SW 1271 (cell line): Measurements from ENCODE around the gene CEMIP.

ENCODE experiments used
- DNase-seq, 2 experiments: peaks; one replicate each; lab custom pipeline; 2025; lab: John Stamatoyannopoulos, UW

The CEMIP gene

DNA sequence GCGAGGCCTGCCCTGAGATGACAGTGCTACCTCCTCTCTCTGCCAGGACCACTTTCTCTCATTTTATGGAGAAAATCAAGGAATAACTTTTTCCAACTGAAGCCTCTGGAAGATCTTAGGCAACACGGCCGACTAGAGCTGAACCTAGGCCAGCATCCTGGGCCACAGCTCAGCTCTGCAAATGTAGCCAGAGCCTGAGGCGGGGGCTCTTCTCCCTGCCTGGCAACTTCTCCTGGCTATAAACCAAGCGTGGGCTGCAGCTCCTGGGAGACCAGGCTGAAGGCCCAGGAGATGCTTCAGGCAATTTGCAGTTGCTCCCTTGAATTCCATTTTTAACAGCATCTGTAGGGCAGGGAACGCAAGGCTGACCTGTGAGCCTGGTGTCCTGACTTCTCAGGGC, 74.9 kb downstream of the CEMIP start:
- no peak for DNase-seq

DNA sequence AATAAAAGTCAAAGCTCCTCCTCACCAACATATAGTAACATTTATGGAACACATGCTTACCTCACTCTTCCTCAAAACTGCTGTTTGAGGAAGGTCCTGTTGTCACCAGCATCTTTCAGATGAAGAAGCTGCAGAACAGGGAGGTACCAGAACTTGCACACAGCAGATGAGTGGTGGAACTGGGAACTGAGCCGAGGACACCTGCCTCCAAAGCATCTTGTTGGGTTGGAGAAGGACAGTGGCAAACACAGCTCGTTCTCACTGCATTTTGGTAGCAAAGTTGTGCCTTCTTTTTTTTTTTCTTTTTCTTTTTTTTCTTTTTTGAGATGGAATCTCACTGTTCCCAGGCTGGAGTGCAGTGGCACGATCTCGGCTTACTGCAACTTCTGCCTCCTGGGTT, 76.0 kb downstream of the CEMIP start:
- DNase-seq: no peak

DNA sequence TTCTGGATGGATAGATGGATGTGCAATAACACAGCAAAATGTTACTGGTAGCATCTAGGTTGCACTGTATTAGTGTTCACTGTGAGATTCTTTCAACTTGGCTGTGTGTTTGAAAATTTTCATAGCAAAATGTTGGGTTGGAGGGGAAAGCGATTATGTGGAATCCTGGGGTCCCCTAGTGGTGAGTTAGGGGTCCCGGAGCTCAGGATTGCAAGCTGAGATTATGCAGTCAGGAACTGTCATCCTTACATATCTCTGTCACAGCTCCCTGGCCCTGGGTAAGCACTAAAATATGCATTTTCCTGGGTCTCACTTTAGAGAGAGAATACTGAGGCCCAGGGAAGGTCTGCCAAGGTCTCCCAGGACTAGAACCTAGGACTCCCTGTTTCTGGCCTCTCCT, 77.2 kb downstream of the CEMIP start:
- DNase-seq: no peak

DNA sequence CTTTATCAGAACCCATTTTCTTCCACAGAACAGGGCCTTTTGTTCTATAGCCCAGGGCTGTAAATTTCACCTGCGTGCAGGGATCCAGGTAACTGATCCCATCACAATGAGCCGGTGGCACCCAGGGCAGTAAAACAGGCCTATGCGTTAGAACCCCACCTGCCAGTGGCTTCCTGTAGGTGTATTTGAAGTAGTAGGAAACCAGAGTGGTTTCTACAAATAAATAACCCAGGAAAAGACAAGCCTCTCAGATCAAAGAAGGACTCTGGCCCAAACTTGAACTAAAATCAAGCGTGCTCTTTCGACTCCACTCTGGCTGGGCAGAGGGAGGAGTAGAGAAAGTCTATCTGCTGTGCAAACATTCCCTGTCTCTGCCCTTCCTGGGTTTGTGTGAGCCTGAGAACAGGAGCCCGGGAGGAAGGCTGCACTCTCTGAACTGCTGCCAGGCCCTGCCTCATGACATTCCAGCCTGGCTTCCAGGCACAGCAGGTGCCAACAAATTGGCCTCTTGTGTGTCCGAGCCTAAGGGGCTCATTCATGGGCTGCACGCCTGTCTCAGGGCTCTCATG, 77.7 kb downstream of the CEMIP start:
- DNase-seq: no peak

DNA sequence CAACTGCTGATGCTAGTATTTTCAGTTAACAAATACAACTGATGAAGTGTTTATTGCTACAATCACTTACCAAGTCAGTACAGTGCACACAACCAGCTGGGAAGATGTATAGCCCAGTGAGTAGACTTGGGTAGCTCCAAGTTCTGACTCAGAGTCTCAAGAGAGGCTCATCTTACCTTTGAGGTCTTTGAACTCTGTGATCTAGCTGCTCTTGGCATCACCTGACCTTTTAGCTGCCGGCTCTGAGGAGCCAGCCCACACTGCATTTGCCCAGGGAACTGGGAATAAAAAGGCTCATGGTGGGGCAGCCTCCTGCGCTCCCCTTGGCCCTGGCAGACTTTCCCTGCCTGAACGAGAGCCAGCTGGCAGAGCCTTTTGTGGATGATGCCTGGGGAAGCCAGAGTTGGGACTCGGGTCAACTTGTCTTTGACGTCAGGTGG, 82.6 kb downstream of the CEMIP start:
- DNase-seq: no peak

DNA sequence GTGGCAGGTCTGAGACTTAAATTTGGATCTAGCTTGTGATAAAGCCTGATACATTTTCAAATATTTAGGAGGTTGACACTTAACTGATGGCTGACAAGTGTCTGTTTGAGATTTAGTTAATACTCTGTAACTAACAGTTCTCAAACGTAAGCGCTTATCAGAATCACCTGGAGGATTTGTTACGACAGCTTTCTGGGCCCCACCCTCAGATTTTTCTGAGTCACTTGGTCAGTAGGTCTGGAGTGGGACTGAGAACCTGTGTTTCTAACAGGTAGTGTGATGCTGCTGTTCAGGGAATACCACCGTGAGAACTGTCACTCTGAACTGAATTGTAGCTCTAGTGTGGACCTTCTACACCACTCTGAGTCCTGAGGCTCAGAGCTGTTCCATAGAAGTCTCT, 85.5 kb downstream of the CEMIP start:
- DNase-seq: no peak

DNA sequence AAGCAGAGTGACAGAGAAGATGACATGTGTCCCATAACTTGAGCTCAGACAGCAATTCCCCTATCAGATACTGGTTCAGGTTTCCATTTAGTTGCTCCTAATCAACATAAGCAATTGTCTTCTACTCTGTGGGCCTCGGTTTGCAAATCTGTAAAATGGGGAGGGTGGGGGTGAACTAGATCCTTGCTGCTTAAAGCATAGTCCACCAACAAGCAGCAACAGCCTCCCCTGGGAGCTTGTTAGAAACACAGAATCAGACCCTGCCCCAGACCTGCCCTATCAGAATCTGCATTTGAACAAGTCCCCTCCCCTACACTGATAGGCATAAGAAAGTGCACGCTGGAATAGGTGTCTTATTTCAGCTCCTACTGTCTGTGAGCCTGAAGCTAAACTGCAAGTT, 87.8 kb downstream of the CEMIP start:
- DNase-seq: no peak

DNA sequence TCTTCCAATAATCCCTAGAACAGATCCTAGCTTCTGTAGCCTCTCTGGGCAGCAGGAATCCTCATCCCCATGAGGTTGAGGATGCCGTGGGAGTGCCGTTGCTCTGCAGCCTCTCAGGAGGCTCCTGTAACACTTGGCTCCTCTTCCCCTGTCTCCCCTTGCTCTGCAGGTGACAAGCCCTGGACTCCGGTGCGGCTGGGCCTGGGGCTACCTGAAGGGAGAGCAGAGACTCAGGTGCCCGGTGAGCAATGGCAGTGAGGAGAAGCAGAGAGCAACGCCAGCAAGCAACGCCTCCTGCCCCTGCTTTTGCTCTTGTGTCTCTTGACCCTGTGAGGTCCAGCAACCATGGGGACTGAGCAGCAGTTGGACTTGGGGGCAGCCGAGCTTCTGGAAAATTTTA, 91.2 kb downstream of the CEMIP start:
- no peak for DNase-seq

DNA sequence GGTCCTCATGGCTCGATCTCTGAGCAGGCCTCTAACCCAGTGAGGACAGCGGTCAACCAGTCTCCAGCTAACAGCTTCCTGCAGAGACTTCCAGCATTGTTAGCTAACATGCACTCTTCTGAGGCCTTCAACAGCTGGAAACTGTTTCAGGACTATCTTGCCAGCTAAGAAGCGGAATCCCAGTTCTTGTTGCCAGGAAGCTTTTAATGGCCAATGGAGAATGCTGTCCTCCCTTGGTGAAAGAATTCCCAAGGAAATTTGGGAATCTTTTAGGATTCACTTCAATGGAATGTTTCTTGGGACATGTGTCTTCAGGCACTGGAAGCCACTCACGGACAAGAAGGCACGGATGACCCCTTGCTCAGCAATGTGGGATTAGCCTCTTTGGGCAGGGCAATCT, 91.7 kb downstream of the CEMIP start:
- no peak for DNase-seq

DNA sequence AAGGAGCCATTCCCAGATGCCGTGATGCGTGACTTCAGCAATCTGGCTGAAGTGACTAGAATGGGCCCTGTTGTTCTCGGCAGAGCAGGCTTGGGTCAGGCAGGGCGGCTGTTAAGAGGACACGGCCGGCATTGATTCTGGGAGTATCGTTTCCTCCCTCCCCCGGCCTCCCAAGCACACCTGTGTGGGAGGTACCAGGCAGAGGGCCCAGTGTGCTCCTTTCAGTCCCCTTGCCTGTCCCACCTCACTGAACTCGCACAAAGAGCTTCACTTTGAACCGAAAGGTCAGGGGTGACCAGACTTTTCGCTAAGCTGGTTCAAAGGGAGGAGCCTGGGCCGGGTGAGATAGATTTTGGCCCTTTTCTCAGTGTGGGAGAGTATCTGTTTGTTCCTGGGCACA, 92.7 kb downstream of the CEMIP start:
- no peak for DNase-seq

DNA sequence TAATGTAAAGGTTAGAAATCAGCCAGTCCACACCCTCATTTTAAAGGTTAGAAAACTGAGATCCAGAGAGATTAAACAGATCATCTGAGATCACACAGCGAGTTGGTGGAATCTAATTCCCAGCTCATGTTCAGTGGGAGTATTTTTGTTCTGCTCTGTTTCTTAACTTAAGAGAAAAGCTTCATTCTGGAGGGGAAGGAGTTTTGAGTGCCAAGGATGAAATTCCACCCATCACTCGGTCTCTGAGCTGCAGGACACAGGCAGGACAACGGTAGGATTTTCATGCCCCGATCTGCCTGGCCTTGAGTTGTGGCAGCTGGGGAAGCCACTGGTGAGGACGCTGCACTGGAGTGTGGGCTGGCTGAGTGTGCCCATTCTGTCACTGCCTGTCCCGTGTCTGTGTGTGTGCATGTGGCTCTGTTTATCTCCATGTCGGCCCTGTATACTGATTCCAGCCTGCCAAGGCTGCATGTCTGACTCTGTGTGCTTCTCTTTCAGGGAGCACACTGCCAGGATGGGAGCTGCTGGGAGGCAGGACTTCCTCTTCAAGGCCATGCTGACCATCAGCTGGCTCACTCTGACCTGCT, 94.3 kb downstream of the CEMIP start:
- DNase-seq: no peak

DNA sequence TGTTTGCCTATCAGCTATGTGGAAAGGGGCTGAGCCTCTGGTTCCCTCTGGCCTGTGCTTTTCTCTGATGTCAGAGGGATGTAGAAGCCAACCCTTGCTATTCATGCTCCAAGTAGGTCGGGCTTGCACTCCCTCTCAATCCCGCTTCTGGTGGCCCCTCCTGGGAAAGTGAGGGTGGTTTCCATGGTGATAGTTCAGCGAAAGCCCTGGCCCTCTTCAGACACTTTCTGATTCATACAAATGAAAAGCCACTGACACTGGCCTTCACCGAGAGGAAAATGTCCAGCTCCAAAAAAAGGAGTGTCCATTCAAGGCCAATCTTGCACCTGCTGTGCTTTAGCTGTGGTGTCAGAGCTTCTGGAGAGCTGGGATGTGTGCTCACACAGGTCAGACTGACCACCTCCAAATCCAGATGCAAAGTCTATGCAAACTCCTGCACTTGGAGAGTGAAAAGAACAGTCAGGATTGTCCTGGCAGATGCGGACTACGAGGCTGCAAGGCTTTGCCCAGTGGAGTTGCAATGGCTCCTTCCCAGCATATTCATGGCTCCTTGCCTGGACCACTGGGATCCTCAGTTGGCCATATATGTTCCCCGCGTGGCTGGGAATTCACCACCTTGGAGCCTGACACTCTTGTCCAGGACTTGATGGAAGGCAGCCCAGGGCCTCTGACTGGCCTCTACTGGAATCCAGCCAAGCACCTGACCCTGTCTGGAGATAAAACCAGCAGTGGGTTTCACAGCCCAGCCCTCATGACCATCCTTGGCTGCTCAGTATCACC, 96.6 kb downstream of the CEMIP start:
- no peak for DNase-seq

DNA sequence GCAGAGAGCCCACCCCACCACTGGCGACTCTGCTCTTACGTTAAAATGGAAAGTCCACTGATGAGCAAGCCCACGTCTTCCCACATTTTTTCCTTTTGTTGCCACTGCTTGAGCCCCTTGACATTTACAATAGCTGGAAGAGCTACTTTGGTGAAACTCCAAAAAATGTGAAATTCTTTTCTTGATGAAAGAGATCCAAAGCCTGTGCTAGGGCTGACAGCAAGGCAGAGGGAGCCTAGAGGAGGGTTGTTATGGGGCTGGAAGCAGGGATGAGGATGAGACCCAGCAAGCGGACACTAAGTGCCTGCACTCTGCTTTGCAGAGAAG, 97.1 kb downstream of the CEMIP start:
- DNase-seq: no peak

DNA sequence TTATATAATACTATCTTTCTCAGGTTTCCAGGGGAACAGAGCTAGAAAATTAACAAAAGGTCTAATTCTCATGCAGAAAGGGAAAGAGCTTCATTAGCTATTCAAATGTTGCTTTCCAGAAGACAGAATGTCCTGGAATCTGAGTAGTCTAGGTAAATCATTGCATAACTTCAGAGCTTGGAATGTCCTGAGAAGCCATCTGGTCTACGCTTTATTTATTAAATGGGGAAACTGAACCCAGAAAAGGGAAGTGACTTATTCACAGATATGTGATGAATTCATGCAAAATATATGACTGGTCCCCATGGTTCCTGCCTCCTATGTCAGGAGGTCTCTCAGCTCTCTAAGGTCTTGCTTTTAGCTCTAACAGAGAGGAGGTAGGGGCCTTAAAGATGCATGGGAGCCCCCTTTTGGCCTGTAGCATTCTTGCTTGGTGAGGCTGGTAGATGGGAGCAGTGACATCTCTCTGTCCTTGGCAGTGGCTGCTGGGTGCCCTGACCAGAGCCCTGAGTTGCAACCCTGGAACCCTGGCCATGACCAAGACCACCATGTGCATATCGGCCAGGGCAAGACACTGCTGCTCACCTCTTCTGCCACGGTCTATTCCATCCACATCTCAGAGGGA, 99.2 kb downstream of the CEMIP start:
- no peak for DNase-seq

DNA sequence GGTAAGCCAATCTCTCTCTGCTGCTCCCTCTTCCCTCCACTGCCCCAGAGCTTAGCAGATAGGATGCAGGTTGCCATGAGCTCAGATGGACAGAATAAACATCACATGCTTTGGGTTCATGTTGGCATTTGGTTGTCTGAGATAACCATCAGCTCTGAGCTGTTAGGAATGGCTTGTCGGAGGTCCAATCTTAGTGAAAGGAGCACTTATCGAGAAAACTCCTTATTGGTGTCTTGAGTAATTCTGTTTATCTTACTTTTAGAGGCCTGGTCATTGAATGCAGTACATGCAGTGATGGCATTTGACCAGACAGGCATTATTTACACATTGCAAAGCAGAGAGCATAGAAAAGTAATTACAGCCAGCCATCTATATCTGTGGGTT, 99.7 kb downstream of the CEMIP start:
- no peak for DNase-seq

DNA sequence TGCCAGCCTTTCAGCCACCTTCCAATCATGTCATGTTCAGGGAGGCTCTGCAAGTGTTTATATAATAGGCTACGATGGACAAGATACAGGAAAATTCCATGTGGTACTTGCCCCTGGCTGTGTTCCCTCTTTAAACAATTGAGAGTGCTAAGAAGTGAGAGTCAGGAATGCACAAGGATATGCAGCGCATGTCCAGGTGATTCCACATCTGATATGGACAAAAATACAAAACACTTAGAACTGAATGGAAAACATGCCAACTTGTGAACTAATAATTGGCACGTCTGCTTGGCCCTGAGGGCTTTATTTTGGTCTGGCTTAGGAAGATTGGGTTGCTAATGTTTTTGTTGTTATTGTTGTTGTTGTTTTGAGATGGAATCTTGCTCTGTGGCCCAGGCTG, 100.9 kb downstream of the CEMIP start:
- DNase-seq: no peak

DNA sequence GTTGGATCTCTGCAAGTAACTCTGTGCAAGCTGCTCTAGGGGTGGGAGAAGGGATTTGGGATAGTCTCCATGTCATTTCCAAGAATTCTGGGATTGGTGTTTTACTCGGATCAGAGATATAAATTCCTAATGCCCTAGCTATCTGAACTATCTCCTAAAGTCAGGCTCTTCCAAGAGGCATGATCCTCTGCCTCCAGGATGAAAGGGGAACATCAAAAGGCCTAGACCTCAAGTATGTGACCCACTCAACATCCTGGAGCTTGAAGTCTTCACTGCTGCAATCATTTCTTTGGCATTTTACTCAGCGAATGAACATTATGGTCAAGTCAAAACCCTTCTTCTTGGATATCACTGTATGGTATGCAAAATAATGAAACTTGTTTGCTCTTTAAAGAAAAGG, 104.5 kb downstream of the CEMIP start:
- DNase-seq: no peak

DNA sequence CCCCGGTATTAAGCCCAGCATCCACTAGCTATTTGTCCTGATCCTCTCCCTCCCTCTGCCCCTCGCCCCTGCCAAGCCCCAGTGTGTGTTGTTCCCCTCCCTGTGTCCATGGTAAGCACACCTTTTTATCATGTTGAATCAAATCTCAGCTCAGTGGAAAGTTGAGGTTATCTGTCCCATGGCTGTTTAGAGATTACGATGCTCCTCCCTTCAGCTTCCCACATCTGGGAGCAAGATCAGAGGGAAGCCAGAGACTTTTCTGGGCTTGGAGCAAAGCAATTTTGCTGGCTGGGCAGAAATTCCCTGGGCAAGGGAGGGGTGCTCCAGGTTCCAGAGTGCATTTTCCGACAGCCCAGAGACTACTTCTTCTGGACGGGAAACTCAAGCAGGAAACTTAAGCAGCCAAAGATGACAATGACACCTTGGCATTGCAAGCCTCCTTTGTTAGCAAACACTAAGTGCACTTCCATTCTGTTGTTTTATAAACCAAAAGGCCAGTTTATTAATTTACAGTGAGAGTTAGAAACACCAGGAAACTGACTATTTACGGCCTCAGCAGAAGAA, 105.9 kb downstream of the CEMIP start:
- no peak for DNase-seq

DNA sequence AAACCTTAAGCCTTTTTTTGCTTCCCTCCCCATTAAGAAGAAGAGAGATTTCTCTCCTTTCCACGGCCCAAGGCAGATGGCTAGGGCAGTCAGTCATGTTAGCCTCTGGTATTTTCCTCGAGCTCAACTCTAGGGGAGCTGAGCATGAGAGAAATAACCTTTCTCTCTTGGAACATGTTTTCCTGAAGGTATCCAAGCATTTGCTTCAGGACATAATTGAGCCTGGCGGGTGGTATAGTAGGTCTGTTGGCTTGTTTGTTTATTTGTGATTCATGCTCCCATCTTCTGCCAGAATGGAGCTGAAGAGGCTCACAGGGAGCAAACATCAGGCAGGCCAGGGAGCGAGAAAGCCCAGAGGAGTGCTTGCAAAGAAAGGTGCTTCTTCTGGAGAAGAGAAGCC, 108.0 kb downstream of the CEMIP start:
- no peak for DNase-seq

DNA sequence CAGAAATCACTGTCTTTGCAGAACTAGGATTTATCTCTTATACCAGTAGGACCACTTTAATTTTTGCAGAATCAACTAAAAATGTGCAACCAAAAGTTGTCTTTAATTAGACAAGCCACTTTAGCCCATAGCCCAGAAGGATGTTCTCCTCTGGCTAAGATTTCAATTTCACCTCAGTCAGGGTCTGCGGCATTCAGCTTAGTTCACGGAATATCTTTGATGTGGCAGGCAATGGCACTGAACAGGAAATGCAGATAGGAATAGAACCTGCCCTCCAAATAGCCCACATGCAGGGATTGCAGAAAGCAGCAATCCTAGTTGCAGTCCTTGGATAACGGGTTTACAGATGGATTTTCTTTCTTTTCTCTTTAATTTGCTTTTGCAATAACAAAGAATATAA, 109.7 kb downstream of the CEMIP start:
- no peak for DNase-seq

DNA sequence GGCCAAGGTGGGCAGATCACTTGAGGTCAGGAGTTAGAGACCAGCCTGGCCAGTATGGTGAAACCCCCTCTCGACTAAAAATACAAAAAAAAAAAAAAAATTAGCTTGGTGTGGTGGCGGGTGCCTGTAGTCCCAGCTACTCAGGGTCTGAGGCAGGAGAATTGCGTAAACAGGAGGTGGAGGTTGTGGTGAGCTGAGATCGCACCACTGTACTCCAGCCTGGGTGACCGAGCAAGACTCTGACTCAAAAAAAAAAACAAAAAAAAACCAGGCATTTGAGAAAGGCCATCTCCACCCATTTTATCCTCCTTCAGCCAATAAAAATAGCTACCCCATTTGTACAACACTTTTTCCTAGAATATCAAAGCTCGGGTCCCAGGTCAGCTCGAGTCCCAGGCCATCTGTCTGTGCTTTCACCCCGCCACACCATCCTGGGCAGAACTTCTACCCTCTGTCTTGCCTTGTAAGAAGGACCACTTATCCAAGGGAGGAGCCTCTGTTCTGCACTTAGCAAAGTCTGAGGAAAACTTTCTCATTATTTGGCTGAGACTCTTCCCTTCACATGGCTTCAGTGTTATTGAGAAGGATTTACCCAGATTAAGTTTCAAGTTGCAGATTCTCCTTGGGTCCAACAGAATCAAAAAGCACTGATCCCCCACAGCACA, 111.3 kb downstream of the CEMIP start:
- DNase-seq: no peak

DNA sequence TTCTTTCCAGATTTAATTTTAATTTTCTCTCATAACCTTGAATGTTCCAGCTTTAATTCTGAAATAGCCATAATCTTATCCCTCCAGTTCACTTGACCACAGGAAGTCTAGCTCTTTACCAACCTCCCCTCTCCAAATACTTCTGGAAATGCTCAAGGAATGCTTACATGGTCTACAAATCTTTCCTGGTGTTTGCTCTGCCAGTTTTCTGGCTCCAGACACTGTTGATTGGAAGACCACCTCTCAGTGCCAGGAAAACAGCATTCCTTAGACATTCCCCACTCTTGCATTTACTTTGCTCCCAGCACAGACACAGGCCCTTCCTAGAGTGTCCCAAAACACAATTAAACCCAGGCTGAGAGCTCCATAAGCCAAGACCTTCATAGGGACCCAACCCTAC, 111.8 kb downstream of the CEMIP start:
- no peak for DNase-seq

DNA sequence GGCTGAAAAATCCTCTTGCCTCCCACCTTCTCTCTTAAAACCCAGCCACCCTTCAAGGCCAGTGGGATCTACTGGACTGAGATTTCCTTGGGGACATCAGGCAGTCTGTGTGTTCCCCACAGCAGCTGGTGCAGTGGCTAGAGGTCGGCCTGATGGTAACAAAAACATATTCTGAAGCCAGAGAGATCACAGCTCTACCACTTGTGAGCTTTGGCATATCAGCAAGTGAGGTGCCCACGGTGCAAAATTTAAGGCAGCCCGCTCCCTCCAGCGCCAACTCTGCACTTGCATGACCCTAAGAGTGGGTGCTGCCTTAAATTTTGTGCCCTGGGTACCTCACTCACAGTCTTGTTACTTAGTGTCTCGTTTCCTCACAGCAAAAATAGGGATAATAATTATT, 113.2 kb downstream of the CEMIP start:
- no peak for DNase-seq
